Adrenal gland (tissue), 12 donors: Measurements from ENCODE around the gene LRP1B. TPM values are rescaled to one million over a fixed set of nuclear protein-coding genes. Genes with fewer than 3 reads are reported as not detected.

Experiments
- DNase-seq, 7 donors: peaks; one replicate each; pipeline ENCODE4 v3.0.0-alpha.2; 2019 to 2020
- H3K27ac ChIP-seq, 5 donors: fragments of 200-600 bp; sonication (generic) in 4 of 5; 1 replicate in 3 of 5; 2 replicates in 2 of 5; pipeline versions ENCODE4 v1.5.1 to v1.8.0; 2016 to 2020; ENCODE audit warnings: mild to moderate bottlenecking in 1 of 5
- H3K27me3 ChIP-seq: fragments of 200-600 bp; 2 replicates; pipeline ENCODE4 v1.8.0; 2021
- H3K36me3 ChIP-seq, 2 donors: fragments of 200-600 bp; replicated peaks in 1 of 2; 1 replicate in 1 of 2; 2 replicates in 1 of 2; pipeline versions ENCODE4 v1.5.1 to v1.8.0; 2018 to 2022
- H3K4me1 ChIP-seq, 2 donors: fragments of 200-600 bp; replicated peaks in 1 of 2; 1 replicate in 1 of 2; 2 replicates in 1 of 2; pipeline versions ENCODE4 v1.5.1 to v1.8.0; 2018 to 2021
- H3K4me3 ChIP-seq, 4 donors: fragments of 200-600 bp; sonication (generic) in 3 of 4; one replicate each; pipeline ENCODE4 v1.5.1; 2016 to 2018
- H3K9me3 ChIP-seq, 3 donors: fragments of 200-600 bp; sonication (generic) in 1 of 3; replicated peaks in 1 of 3; 1 replicate in 2 of 3; 2 replicates in 1 of 3; pipeline versions ENCODE4 v1.5.1 to v1.8.0; 2016 to 2021
- CTCF ChIP-seq, 6 experiments: fragments of 450-650 bp in 4 of 6; fragments of 200-600 bp in 2 of 6; sonication (generic) in 1 of 6; IDR thresholded peaks; 1 replicate in 5 of 6; 2 replicates in 1 of 6; pipeline versions ENCODE4 v1.5.1 to v1.8.0; 2016 to 2021; ENCODE audit warnings: antibody characterized with exemption in 6 of 6, mild to moderate bottlenecking in 2 of 6, moderate library complexity in 1 of 6
- POLR2A ChIP-seq, 2 donors: fragments of 450-650 bp; IDR thresholded peaks; one replicate each; pipeline ENCODE4 v1.6.1; 2017; ENCODE audit warnings: antibody characterized with exemption in 2 of 2, mild to moderate bottlenecking in 2 of 2, moderate library complexity in 1 of 2
- WGBS, 4 donors: extraction: QIAGEN DNeasy Blood & Tissue Kit in 2 of 4; methylation state at CpG; one replicate each; pipeline versions ENCODE4 v1.1.5 to v1.1.7; 2013 to 2017; 5-methylcytosine and 5-hydroxymethylcytosine counted together
- intact Hi-C, 2 donors: fragments of 100-400 bp; cut with DNase I; formaldehyde crosslinking; loops; one replicate each; pipeline versions ENCODE4 v1.14.1 to v1.15.0; 2022 to 2023
- polyA plus RNA-seq, 3 donors: library from polyadenylated mRNA; stranded (reverse); fragments of 200-250 nt in 2 of 3; fragments of 350-450 nt in 1 of 3; fragmentation: Illumina TruSeq in 1 of 3; extraction: RNeasy Lipid Tissue Mini Kit (QIAGEN cat#74804) in 1 of 3; gene quantifications; one replicate each; pipeline ENCODE4 v1.2.3, GENCODE V29; 2013 to 2014
- total RNA-seq, 9 donors: library from RNA; depleted of rRNA in 4 of 9; stranded (reverse); fragments of >200 nt in 4 of 9; fragments of 120-200 nt in 1 of 9; fragmentation: NEBNext Ultra II Directional in 1 of 9; extraction: Animal tissue kit (Norgen Biotek cat#: 25700) in 1 of 9; gene quantifications; one replicate each; pipeline versions ENCODE4 v1.1.0 to v1.2.4, GENCODE V29; 2013 to 2023
- donor health status: healthy with polysubstance abuse.
- donor health status: Bipolar disorder and iron deficiency.
- donor health status: DM: yes; HTN: yes; CAD: no.
- donor health status: DM: no; HTN: no; CAD: no.
- donor health status: DM: no; HTN: no; CAD: no.
- donor health status: DM: yes; HTN: yes; CAD: no.

Gene LRP1B
- total and polyA plus RNA-seq, 12 donors, result 0.84 to 5.4 (median 2.1) TPM

- H3K27ac ChIP-seq, result no peak overlapping the region
- intact Hi-C loops, result no loop called here
- no peaks in the 10 kb centered on the region for H3K27me3 ChIP-seq
- no peak for DNase-seq
- H3K9me3 ChIP-seq, result no peaks in the 10 kb centered on the region
- 89 to 96% (median 90%) methylated on average over 3 of the region's 3 CpGs for WGBS, 4 donors
- TF ChIP-seq POLR2A (IDR thresholded peaks at IDR 0.05) (no peak), CTCF (IDR thresholded peaks at IDR 0.05) (no peak)
- no peaks in the 10 kb centered on the region for H3K36me3 ChIP-seq
- no peaks in the 10 kb centered on the region for H3K4me1 ChIP-seq
- no peak overlapping the region for H3K4me3 ChIP-seq
These were observed 871.1 kb downstream of the LRP1B start for GRCh38 chr2:141259683-141260082.

GRCh38 chr2:141242008-141242407 lies 888.8 kb downstream of the LRP1B start:
- no peaks in the 10 kb centered on the region for H3K9me3 ChIP-seq
- intact Hi-C loops, result no loop called here
- H3K36me3 ChIP-seq, result no peaks in the 10 kb centered on the region
- no peak overlapping the region for H3K27ac ChIP-seq
- no peak for DNase-seq
- H3K27me3 ChIP-seq, result no peaks in the 10 kb centered on the region
- WGBS, 4 donors, result 92 to 96% (median 95%) methylated on average over 1 of the region's 1 CpG
- TF ChIP-seq CTCF (IDR thresholded peaks at IDR 0.05) (no peak), POLR2A (IDR thresholded peaks at IDR 0.05) (no peak)
- H3K4me1 ChIP-seq, result no peaks in the 10 kb centered on the region
- H3K4me3 ChIP-seq, result no peak overlapping the region

GRCh38 chr2:141226560-141226959 lies 904.3 kb downstream of the LRP1B start:
- intact Hi-C loops, result no loop called here
- Histone ChIP-seq H3K4me3 (no peak overlapping the region), H3K4me1 (no peaks in the 10 kb centered on the region), H3K27me3 (no peaks in the 10 kb centered on the region), H3K36me3 (no peaks in the 10 kb centered on the region), H3K27ac (no peak overlapping the region), H3K9me3 (peaks cover 0 to 3% (median 0%) of the 10 kb centered on the region in 3 donors)
- TF ChIP-seq CTCF (IDR thresholded peaks at IDR 0.05) (no peak), POLR2A (IDR thresholded peaks at IDR 0.05) (no peak)
- DNase-seq, result no peak
- 58 to 83% (median 71%) methylated on average over 1 of the region's 1 CpG for WGBS, 4 donors

- H3K9me3 ChIP-seq, result no peaks in the 10 kb centered on the region
- TF ChIP-seq POLR2A (IDR thresholded peaks at IDR 0.05) (no peak), CTCF (IDR thresholded peaks at IDR 0.05) (no peak)
- no peaks in the 10 kb centered on the region for H3K4me1 ChIP-seq
- intact Hi-C loops, result no loop called here
- 69 to 75% (median 73%) methylated on average over 2 of the region's 2 CpGs for WGBS, 4 donors
- DNase-seq, result no peak
- no peak overlapping the region for H3K4me3 ChIP-seq
- no peaks in the 10 kb centered on the region for H3K27me3 ChIP-seq
- H3K27ac ChIP-seq, result no peak overlapping the region
- H3K36me3 ChIP-seq, result no peaks in the 10 kb centered on the region
These were observed 923.8 kb downstream of the LRP1B start for GRCh38 chr2:141207036-141207385.
